ENCODE measurements around the gene OBP2A. TPM values are rescaled to one million over a fixed set of nuclear protein-coding genes. Genes with fewer than 3 reads are reported as not detected.

The OBP2A gene
- total and polyA plus RNA-seq, 4 donors = not detected

- DNase-seq = no peak
- H3K27ac ChIP-seq (ENCODE audit: low read depth in 1 of 2, low read length in 2 of 2) = no peak overlapping the region
- peaks cover 2% of the 10 kb centered on the region for H3K9me3 ChIP-seq (ENCODE audit: control insufficient read depth, low read length)
- no peaks in the 10 kb centered on the region for H3K27me3 ChIP-seq (ENCODE audit: control insufficient read depth in 1 of 2, insufficient read depth in 2 of 2, low read length in 1 of 2)
- H3K4me1 ChIP-seq (ENCODE audit: control insufficient read depth in 1 of 2, insufficient read depth in 2 of 2, low read length in 2 of 2) = no peaks in the 10 kb centered on the region
- 83 to 84% methylated on average over 5 of the region's 5 CpGs for WGBS, 2 donors
- no peak overlapping the region for H3K4me3 ChIP-seq (ENCODE audit: low read length in 2 of 2)
- no peak for ATAC-seq (ENCODE audit: low FRiP score)
- no peaks in the 10 kb centered on the region for H3K36me3 ChIP-seq (ENCODE audit: control insufficient read depth in 1 of 2, insufficient read depth in 2 of 2, low read length in 1 of 2)
- intact Hi-C loops (cut with DNase I) = no loop called here
These were observed 9.3 kb downstream of the OBP2A start for GRCh38 chr9:135555203-135555602.

GRCh38 chr9:135555910-135556309, 10.0 kb downstream of the OBP2A start:
- intact Hi-C loops (cut with DNase I) = no loop called here
- Histone ChIP-seq H3K27me3 (ENCODE audit: control insufficient read depth in 1 of 2, insufficient read depth in 2 of 2, low read length in 1 of 2) (no peaks in the 10 kb centered on the region), H3K4me1 (ENCODE audit: control insufficient read depth in 1 of 2, insufficient read depth in 2 of 2, low read length in 2 of 2) (no peaks in the 10 kb centered on the region), H3K9me3 (ENCODE audit: control insufficient read depth, low read length) (peaks cover 2% of the 10 kb centered on the region), H3K27ac (ENCODE audit: low read depth in 1 of 2, low read length in 2 of 2) (no peak overlapping the region), H3K36me3 (ENCODE audit: control insufficient read depth in 1 of 2, insufficient read depth in 2 of 2, low read length in 1 of 2) (no peaks in the 10 kb centered on the region), H3K4me3 (ENCODE audit: low read length in 2 of 2) (no peak overlapping the region)
- ATAC-seq (ENCODE audit: low FRiP score) (no peak), DNase-seq (no peak)
- 71 to 75% methylated on average over 16 of the region's 16 CpGs for WGBS, 2 donors

- Histone ChIP-seq H3K27ac (ENCODE audit: low read depth in 1 of 2, low read length in 2 of 2) (no peak overlapping the region), H3K4me3 (ENCODE audit: low read length in 2 of 2) (no peak overlapping the region), H3K27me3 (ENCODE audit: control insufficient read depth in 1 of 2, insufficient read depth in 2 of 2, low read length in 1 of 2) (no peaks in the 10 kb centered on the region), H3K4me1 (ENCODE audit: control insufficient read depth in 1 of 2, insufficient read depth in 2 of 2, low read length in 2 of 2) (no peaks in the 10 kb centered on the region), H3K9me3 (ENCODE audit: control insufficient read depth, low read length) (peaks cover 6% of the 10 kb centered on the region), H3K36me3 (ENCODE audit: control insufficient read depth in 1 of 2, insufficient read depth in 2 of 2, low read length in 1 of 2) (no peaks in the 10 kb centered on the region)
- no peak for DNase-seq
- intact Hi-C loops (cut with DNase I) = no loop called here
- ATAC-seq (ENCODE audit: low FRiP score) = no peak
- WGBS, 2 donors = 59 to 60% methylated on average over 11 of the region's 11 CpGs
These were observed 13.7 kb downstream of the OBP2A start for GRCh38 chr9:135559606-135560005.

- no peak within 1 kb of the TSS for H3K27ac ChIP-seq (ENCODE audit: low read depth in 1 of 2, low read length in 2 of 2)
- no peaks in the 10 kb centered on the region for H3K4me1 ChIP-seq (ENCODE audit: control insufficient read depth in 1 of 2, insufficient read depth in 2 of 2, low read length in 2 of 2)
- H3K9me3 ChIP-seq (ENCODE audit: control insufficient read depth, low read length) = peaks cover 5% of the 10 kb centered on the region
- H3K4me3 ChIP-seq (ENCODE audit: low read length in 2 of 2) = no peak within 1 kb of the TSS
- no peaks in the 10 kb centered on the region for H3K27me3 ChIP-seq (ENCODE audit: control insufficient read depth in 1 of 2, insufficient read depth in 2 of 2, low read length in 1 of 2)
- no peak for DNase-seq
- intact Hi-C loops (cut with DNase I) = no loop called here
- WGBS, 2 donors = 83 to 86% methylated on average over 16 to 20 of the region's 20 CpGs
- no peaks in the 10 kb centered on the region for H3K36me3 ChIP-seq (ENCODE audit: control insufficient read depth in 1 of 2, insufficient read depth in 2 of 2, low read length in 1 of 2)
- ATAC-seq (ENCODE audit: low FRiP score) = no peak
These were observed 15.7 kb downstream of the OBP2A start, which contains the start of gene PAEP for GRCh38 chr9:135561391-135562234. TSS of gene PAEP (plus strand) at chr9:135561756.

- H3K4me1 ChIP-seq (ENCODE audit: control insufficient read depth in 1 of 2, insufficient read depth in 2 of 2, low read length in 2 of 2) = no peaks in the 10 kb centered on the region
- ATAC-seq (ENCODE audit: low FRiP score) (no peak), DNase-seq (peak in 1 of 2 donors; percentile 63)
- intact Hi-C loops (cut with DNase I) = no loop called here
- H3K9me3 ChIP-seq (ENCODE audit: control insufficient read depth, low read length) = peaks cover 5% of the 10 kb centered on the region
- no peak overlapping the region for H3K27ac ChIP-seq (ENCODE audit: low read depth in 1 of 2, low read length in 2 of 2)
- H3K36me3 ChIP-seq (ENCODE audit: control insufficient read depth in 1 of 2, insufficient read depth in 2 of 2, low read length in 1 of 2) = no peaks in the 10 kb centered on the region
- H3K4me3 ChIP-seq (ENCODE audit: low read length in 2 of 2) = no peak overlapping the region
- 80 to 85% methylated on average over 17 of the region's 17 CpGs for WGBS, 2 donors
- H3K27me3 ChIP-seq (ENCODE audit: control insufficient read depth in 1 of 2, insufficient read depth in 2 of 2, low read length in 1 of 2) = no peaks in the 10 kb centered on the region
These were observed 16.4 kb downstream of the OBP2A start for GRCh38 chr9:135562235-135562745.

- ATAC-seq (ENCODE audit: low FRiP score) (no peak), DNase-seq (peak in 1 of 2 donors; percentile 55)
- Histone ChIP-seq H3K4me1 (ENCODE audit: control insufficient read depth in 1 of 2, insufficient read depth in 2 of 2, low read length in 2 of 2) (no peaks in the 10 kb centered on the region), H3K4me3 (ENCODE audit: low read length in 2 of 2) (no peak overlapping the region), H3K27ac (ENCODE audit: low read depth in 1 of 2, low read length in 2 of 2) (no peak overlapping the region), H3K27me3 (ENCODE audit: control insufficient read depth in 1 of 2, insufficient read depth in 2 of 2, low read length in 1 of 2) (no peaks in the 10 kb centered on the region), H3K36me3 (ENCODE audit: control insufficient read depth in 1 of 2, insufficient read depth in 2 of 2, low read length in 1 of 2) (no peaks in the 10 kb centered on the region), H3K9me3 (ENCODE audit: control insufficient read depth, low read length) (peaks cover 5% of the 10 kb centered on the region)
- intact Hi-C loops (cut with DNase I) = no loop called here
- 74 to 81% methylated on average over 1 of the region's 1 CpG for WGBS, 2 donors
These were observed 17.1 kb downstream of the OBP2A start for GRCh38 chr9:135563039-135563476.

- Histone ChIP-seq H3K36me3 (ENCODE audit: control insufficient read depth in 1 of 2, insufficient read depth in 2 of 2, low read length in 1 of 2) (no peaks in the 10 kb centered on the region), H3K27ac (ENCODE audit: low read depth in 1 of 2, low read length in 2 of 2) (no peak overlapping the region), H3K27me3 (ENCODE audit: control insufficient read depth in 1 of 2, insufficient read depth in 2 of 2, low read length in 1 of 2) (no peaks in the 10 kb centered on the region), H3K4me1 (ENCODE audit: control insufficient read depth in 1 of 2, insufficient read depth in 2 of 2, low read length in 2 of 2) (no peaks in the 10 kb centered on the region), H3K9me3 (ENCODE audit: control insufficient read depth, low read length) (peaks cover 5% of the 10 kb centered on the region), H3K4me3 (ENCODE audit: low read length in 2 of 2) (no peak overlapping the region)
- ATAC-seq (ENCODE audit: low FRiP score) (no peak), DNase-seq (peak in 1 of 2 donors; percentile 55)
- 79 to 80% methylated on average over 12 of the region's 12 CpGs for WGBS, 2 donors
- intact Hi-C loops (cut with DNase I) = no loop called here
These were observed 17.9 kb downstream of the OBP2A start for GRCh38 chr9:135563858-135564257.

- H3K27me3 ChIP-seq (ENCODE audit: control insufficient read depth in 1 of 2, insufficient read depth in 2 of 2, low read length in 1 of 2) = no peaks in the 10 kb centered on the region
- no peaks in the 10 kb centered on the region for H3K4me1 ChIP-seq (ENCODE audit: control insufficient read depth in 1 of 2, insufficient read depth in 2 of 2, low read length in 2 of 2)
- ATAC-seq (ENCODE audit: low FRiP score) = no peak
- no peak overlapping the region for H3K27ac ChIP-seq (ENCODE audit: low read depth in 1 of 2, low read length in 2 of 2)
- peaks cover 5% of the 10 kb centered on the region for H3K9me3 ChIP-seq (ENCODE audit: control insufficient read depth, low read length)
- DNase-seq = peak in 1 of 2 donors; percentile 49
- WGBS, 2 donors = 73 to 78% methylated on average over 6 to 9 of the region's 9 CpGs
- no peaks in the 10 kb centered on the region for H3K36me3 ChIP-seq (ENCODE audit: control insufficient read depth in 1 of 2, insufficient read depth in 2 of 2, low read length in 1 of 2)
- intact Hi-C loops (cut with DNase I) = no loop called here
- H3K4me3 ChIP-seq (ENCODE audit: low read length in 2 of 2) = no peak overlapping the region
These were observed 19.3 kb downstream of the OBP2A start for GRCh38 chr9:135565141-135565628.

- H3K36me3 ChIP-seq (ENCODE audit: control insufficient read depth in 1 of 2, insufficient read depth in 2 of 2, low read length in 1 of 2) = no peaks in the 10 kb centered on the region
- no peaks in the 10 kb centered on the region for H3K4me1 ChIP-seq (ENCODE audit: control insufficient read depth in 1 of 2, insufficient read depth in 2 of 2, low read length in 2 of 2)
- H3K27me3 ChIP-seq (ENCODE audit: control insufficient read depth in 1 of 2, insufficient read depth in 2 of 2, low read length in 1 of 2) = no peaks in the 10 kb centered on the region
- peak in 1 of 2 donors; percentile 42 for DNase-seq
- H3K9me3 ChIP-seq (ENCODE audit: control insufficient read depth, low read length) = peaks cover 5% of the 10 kb centered on the region
- H3K4me3 ChIP-seq (ENCODE audit: low read length in 2 of 2) = no peak overlapping the region
- WGBS, 2 donors = 66 to 69% methylated on average over 8 of the region's 8 CpGs
- no peak for ATAC-seq (ENCODE audit: low FRiP score)
- no peak overlapping the region for H3K27ac ChIP-seq (ENCODE audit: low read depth in 1 of 2, low read length in 2 of 2)
- intact Hi-C loops (cut with DNase I) = no loop called here
These were observed 19.7 kb downstream of the OBP2A start for GRCh38 chr9:135565636-135566035.

All from aorta (tissue), 5 donors.